Ishikawa (cell line): ENCODE results near the gene PRKCB.

Source experiments
- CEBPB ChIP-seq: IDR thresholded peaks from 2 replicates; pipeline ENCODE4 v1.6.1; 2012
- CREB1 ChIP-seq: IDR thresholded peaks from 2 replicates; pipeline ENCODE4 v1.6.1; 2012; ENCODE audit warnings: low read depth
- EGR1 ChIP-seq: IDR thresholded peaks from 2 replicates; pipeline ENCODE4 v1.6.1; 2012
- EP300 ChIP-seq: IDR thresholded peaks from 2 replicates; pipeline ENCODE4 v1.6.1; 2012; ENCODE audit warnings: borderline replicate concordance
- FOXM1 ChIP-seq: IDR thresholded peaks from 2 replicates; pipeline ENCODE4 v1.6.1; 2012; ENCODE audit warnings: low read depth, borderline replicate concordance
- NFIC ChIP-seq: IDR thresholded peaks from 2 replicates; pipeline ENCODE4 v1.6.1; 2012
- RAD21 ChIP-seq: IDR thresholded peaks from 2 replicates; pipeline ENCODE4 v1.6.1; 2012; ENCODE audit warnings: low read depth
- TAF1 ChIP-seq: IDR thresholded peaks from 2 replicates; pipeline ENCODE4 v1.6.1; 2012; ENCODE audit warnings: low read depth, mild to moderate bottlenecking
- TCF12 ChIP-seq: IDR thresholded peaks from 2 replicates; pipeline ENCODE4 v1.6.1; 2012; ENCODE audit warnings: low read depth
- TEAD4 ChIP-seq: IDR thresholded peaks from 2 replicates; pipeline ENCODE4 v1.6.1; 2012
- ZBTB7A ChIP-seq: IDR thresholded peaks from 2 replicates; pipeline ENCODE4 v1.6.1; 2012; ENCODE audit warnings: low read depth
- TF ChIP-seq, protein P1 (sequence below): IDR thresholded peaks from 2 replicates; pipeline ENCODE4 v1.6.1; 2012
- TF ChIP-seq, protein P2 (sequence below): IDR thresholded peaks from 2 replicates; pipeline ENCODE4 v1.6.1; 2012; ENCODE audit warnings: low read depth, mild to moderate bottlenecking
- TF ChIP-seq, protein P3 (sequence below): IDR thresholded peaks from 2 replicates; pipeline ENCODE4 v1.6.1; 2012

Gene PRKCB

DNA sequence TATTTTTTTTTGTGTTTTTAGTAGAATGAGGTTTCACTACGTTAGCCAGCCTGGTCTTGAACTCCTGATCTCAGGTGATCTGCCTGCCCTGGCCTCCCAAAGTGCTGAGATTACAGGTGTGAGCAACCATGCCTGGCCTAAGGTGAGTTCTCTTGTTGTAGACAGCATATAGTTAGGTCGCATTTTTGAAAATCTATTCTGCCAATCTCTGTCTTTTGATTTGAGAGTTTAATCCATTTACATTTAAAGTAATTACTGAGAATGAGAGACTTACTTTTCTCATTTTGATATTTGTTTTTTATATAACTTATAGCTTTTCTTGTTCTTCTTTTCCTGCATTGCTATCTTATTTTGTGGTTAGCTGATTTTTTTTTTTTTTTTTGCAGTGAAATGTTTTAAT, 6.3 kb upstream of the PRKCB start:
- TF ChIP-seq ZBTB7A (no peak), RAD21 (no peak), TCF12 (no peak), TAF1 (no peak), EP300 (no peak), EGR1 (no peak), TEAD4 (no peak), CREB1 (no peak), FOXM1 (no peak)
- TF ChIP-seq, protein P1, sequence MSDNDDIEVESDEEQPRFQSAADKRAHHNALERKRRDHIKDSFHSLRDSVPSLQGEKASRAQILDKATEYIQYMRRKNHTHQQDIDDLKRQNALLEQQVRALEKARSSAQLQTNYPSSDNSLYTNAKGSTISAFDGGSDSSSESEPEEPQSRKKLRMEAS: no peak
- TF ChIP-seq, protein P2, sequence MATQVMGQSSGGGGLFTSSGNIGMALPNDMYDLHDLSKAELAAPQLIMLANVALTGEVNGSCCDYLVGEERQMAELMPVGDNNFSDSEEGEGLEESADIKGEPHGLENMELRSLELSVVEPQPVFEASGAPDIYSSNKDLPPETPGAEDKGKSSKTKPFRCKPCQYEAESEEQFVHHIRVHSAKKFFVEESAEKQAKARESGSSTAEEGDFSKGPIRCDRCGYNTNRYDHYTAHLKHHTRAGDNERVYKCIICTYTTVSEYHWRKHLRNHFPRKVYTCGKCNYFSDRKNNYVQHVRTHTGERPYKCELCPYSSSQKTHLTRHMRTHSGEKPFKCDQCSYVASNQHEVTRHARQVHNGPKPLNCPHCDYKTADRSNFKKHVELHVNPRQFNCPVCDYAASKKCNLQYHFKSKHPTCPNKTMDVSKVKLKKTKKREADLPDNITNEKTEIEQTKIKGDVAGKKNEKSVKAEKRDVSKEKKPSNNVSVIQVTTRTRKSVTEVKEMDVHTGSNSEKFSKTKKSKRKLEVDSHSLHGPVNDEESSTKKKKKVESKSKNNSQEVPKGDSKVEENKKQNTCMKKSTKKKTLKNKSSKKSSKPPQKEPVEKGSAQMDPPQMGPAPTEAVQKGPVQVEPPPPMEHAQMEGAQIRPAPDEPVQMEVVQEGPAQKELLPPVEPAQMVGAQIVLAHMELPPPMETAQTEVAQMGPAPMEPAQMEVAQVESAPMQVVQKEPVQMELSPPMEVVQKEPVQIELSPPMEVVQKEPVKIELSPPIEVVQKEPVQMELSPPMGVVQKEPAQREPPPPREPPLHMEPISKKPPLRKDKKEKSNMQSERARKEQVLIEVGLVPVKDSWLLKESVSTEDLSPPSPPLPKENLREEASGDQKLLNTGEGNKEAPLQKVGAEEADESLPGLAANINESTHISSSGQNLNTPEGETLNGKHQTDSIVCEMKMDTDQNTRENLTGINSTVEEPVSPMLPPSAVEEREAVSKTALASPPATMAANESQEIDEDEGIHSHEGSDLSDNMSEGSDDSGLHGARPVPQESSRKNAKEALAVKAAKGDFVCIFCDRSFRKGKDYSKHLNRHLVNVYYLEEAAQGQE: no peak

DNA sequence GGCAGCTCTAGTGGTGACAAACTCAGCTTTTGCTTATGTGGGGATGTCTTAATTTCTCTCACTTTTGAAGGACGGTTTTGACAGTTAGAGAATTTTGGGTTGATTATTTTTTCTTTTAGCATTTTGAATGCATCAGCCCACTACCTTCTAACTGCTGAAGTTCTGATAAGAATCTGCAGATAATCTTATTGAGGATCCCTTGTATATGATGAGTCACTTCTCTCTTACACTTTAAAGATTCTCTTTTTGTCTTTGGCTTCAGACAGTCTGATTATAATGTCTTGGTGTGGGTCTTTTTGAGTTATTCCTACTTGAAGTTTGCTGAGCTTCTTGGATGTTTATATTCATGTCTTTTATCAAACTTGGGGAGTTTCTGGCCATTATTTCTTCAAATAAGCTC, 5.5 kb upstream of the PRKCB start:
- TF ChIP-seq TAF1: no peak
- TF ChIP-seq ZBTB7A: no peak
- TF ChIP-seq EGR1: no peak
- no peak for TF ChIP-seq CEBPB
- no peak for TF ChIP-seq EP300
- TF ChIP-seq TEAD4: no peak
- TF ChIP-seq, protein P2: no peak
- no peak for TF ChIP-seq RAD21

DNA sequence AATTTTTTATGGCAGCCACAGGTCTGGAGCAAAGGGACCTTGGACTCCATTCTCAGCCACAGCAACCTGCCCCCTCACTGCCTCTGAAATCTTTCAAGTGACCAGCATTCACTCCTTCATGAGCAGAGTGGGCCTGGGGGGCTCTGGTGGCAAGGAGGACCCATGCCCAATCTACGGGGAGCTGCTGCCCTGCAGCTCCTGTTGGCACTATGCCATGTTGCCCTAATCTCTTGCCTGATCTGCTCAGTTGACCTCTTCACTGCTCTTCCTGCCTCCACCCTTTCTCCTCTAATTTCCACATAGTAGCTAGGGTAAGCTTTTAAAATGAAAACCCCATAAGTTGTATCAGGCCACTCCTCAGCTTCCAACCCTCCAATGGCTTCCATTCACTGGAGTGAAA, 2.9 kb upstream of the PRKCB start:
- TF ChIP-seq, protein P3, sequence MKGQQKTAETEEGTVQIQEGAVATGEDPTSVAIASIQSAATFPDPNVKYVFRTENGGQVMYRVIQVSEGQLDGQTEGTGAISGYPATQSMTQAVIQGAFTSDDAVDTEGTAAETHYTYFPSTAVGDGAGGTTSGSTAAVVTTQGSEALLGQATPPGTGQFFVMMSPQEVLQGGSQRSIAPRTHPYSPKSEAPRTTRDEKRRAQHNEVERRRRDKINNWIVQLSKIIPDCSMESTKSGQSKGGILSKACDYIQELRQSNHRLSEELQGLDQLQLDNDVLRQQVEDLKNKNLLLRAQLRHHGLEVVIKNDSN: no peak
- no peak for TF ChIP-seq CEBPB

DNA sequence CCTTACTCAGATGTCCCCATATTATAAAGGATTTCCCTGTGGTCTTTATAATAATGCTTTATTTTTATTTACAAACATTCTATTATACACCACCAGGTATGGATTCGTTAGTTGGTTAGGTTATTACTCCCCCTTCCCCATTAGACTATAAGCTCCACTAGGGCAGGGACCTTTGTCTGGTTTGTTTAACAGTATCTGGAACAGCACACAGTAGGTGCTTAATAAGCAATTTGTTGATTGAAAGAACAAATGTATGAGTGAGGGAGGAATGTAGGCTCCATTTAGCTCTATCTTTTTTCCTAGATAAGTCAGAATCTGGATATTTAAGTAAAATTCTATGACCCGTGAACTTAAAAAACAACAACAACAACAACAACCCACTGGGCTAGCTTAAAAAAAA, 2.3 kb upstream of the PRKCB start:
- TF ChIP-seq FOXM1: no peak

DNA sequence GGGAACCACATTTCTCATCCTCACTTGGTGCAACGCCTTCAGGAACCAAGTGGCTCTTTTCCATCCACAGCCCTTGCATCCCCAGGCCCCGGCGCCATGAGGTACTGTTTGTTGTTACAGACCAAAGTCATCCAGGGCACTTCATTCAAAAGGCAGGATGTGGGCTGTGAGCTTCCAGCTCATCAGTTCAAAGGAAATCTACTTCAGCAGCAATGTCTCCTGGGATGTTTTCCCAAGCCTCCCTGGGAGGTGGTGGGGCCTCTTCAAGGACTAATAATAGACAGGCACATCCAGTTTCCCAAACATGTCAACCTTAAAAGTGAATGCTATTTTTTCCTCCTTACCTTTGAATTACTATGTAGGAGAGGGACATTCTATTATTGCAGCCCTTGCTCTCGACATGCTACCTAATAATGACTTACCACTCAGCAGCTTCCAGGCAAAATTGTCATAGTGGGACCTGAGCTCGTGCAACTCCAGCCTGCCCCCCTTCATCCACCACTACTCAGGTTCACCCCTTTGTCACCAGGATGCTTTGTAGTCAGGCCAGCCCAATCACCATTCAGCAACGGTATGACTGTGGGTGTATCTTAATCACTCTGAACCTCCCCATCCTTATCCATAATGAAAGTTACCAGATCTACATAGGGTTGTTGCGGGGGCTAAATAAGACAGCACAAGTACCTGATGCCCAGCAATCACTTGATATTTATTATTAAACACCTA, 1.7 kb upstream of the PRKCB start:
- TF ChIP-seq, protein P2: no peak
- TF ChIP-seq ZBTB7A (no peak), EP300 (no peak), CEBPB (no peak), TAF1 (no peak), NFIC (no peak)
- TF ChIP-seq, protein P3: no peak
- TF ChIP-seq, protein P1: no peak

DNA sequence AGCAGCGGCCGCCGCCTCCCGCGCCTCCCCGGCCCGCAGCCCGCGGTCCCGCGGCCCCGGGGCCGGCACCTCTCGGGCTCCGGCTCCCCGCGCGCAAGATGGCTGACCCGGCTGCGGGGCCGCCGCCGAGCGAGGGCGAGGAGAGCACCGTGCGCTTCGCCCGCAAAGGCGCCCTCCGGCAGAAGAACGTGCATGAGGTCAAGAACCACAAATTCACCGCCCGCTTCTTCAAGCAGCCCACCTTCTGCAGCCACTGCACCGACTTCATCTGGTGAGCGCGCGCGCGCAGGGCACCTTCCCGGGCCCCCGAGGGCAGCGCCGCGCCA, 258 bp downstream of the PRKCB start:
- TF ChIP-seq TAF1: no peak
- TF ChIP-seq EGR1: no peak
- no peak for TF ChIP-seq ZBTB7A
